Neural crest cell (in vitro differentiated cells): ENCODE measurements around the gene ADCY3. TPM values are rescaled to one million over a fixed set of nuclear protein-coding genes. Genes with fewer than 3 reads are reported as not detected.

ENCODE experiments used
- DNase-seq: peaks from one replicate; pipeline ENCODE4 v3.0.0; 2021; ENCODE audit warnings: low read depth, mixed read lengths, low spot score
- H3K27ac Mint-ChIP-seq: one replicate; pipeline ENCODE4 v1.8.0; 2021; ENCODE audit warnings: mild to moderate bottlenecking, mixed read lengths; ENCODE audit not compliant: unreplicated experiment
- H3K27me3 Mint-ChIP-seq: 2 replicates; pipeline ENCODE4 v1.8.0; 2021; ENCODE audit warnings: low read depth, mild to moderate bottlenecking, mixed read lengths
- H3K36me3 Mint-ChIP-seq: 2 replicates; pipeline ENCODE4 v1.8.0; 2021; ENCODE audit warnings: low read depth, mild to moderate bottlenecking, mixed read lengths
- H3K4me1 Mint-ChIP-seq: 2 replicates; pipeline ENCODE4 v1.8.0; 2021; ENCODE audit warnings: mixed read lengths
- H3K4me3 Mint-ChIP-seq: one replicate; pipeline ENCODE4 v1.8.0; 2021; ENCODE audit warnings: mild to moderate bottlenecking, mixed read lengths
- H3K9me3 Mint-ChIP-seq: 2 replicates; pipeline ENCODE4 v1.8.0; 2021; ENCODE audit warnings: mixed read lengths
- total RNA-seq: library from RNA; stranded (reverse); gene quantifications from 2 replicates; pipeline ENCODE4 v1.2.1, GENCODE V29; 2021
- TF ChIP-seq, protein P1 (sequence below): fragments of 200-600 bp; sonication (generic); conservative IDR thresholded peaks from 2 replicates; pipeline ENCODE4 v1.5.0; 2021; ENCODE audit warnings: antibody characterized with exemption, mild to moderate bottlenecking

ADCY3 gene
- total RNA-seq, 1 donor from 2014 or later: 49.2 TPM

DNA sequence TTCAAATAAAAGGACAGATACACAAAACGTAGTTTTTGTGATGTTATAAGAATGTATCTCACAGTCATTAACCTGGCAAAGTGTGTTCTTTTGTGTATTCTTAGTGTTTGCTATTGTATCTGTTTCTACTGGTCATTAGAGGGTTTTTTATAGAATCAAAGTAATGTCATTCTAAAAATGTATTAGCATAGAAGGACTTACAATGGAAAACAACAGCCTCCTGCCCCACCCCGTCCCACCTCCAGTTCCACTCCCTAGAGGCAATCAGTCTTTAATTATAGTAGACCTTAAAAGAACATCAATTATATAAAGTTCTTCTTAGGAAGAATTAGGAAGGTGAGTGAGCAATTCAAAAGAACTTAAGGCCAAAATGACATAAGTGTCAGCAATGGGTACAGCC, 37.9 kb upstream of the ADCY3 start:
- Mint-ChIP-seq H3K36me3 (peaks cover 64% of the 10 kb centered on the region), H3K27me3 (no peaks in the 10 kb centered on the region), H3K27ac (no peak overlapping the region), H3K4me3 (no peak overlapping the region), H3K9me3 (peaks cover 6% of the 10 kb centered on the region), H3K4me1 (no peaks in the 10 kb centered on the region)
- TF ChIP-seq, protein P1, sequence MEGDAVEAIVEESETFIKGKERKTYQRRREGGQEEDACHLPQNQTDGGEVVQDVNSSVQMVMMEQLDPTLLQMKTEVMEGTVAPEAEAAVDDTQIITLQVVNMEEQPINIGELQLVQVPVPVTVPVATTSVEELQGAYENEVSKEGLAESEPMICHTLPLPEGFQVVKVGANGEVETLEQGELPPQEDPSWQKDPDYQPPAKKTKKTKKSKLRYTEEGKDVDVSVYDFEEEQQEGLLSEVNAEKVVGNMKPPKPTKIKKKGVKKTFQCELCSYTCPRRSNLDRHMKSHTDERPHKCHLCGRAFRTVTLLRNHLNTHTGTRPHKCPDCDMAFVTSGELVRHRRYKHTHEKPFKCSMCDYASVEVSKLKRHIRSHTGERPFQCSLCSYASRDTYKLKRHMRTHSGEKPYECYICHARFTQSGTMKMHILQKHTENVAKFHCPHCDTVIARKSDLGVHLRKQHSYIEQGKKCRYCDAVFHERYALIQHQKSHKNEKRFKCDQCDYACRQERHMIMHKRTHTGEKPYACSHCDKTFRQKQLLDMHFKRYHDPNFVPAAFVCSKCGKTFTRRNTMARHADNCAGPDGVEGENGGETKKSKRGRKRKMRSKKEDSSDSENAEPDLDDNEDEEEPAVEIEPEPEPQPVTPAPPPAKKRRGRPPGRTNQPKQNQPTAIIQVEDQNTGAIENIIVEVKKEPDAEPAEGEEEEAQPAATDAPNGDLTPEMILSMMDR: no peak
- no peak for DNase-seq

DNA sequence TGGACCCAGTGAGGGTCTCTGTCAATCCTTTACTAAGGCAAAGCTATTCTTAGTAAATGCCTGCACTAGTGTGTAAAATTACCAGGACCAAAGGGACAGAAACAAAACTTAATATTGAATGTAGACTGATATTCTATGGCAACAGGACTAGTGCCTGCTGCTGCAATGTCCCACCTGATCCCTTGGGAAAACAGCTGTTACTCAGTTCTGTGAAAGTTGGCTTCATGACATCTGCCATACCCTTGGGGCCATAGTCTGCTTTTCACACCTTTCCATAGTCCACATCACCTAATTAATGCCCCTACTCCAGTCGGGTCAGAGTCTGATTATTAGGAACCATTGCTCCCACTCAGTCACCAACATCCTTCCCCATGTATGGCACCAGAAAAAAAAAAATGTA, 37.2 kb upstream of the ADCY3 start:
- Mint-ChIP-seq H3K9me3 (peaks cover 6% of the 10 kb centered on the region), H3K27me3 (no peaks in the 10 kb centered on the region), H3K27ac (no peak overlapping the region), H3K4me3 (no peak overlapping the region), H3K4me1 (no peaks in the 10 kb centered on the region), H3K36me3 (peaks cover 59% of the 10 kb centered on the region)
- TF ChIP-seq, protein P1: no peak
- DNase-seq: no peak

DNA sequence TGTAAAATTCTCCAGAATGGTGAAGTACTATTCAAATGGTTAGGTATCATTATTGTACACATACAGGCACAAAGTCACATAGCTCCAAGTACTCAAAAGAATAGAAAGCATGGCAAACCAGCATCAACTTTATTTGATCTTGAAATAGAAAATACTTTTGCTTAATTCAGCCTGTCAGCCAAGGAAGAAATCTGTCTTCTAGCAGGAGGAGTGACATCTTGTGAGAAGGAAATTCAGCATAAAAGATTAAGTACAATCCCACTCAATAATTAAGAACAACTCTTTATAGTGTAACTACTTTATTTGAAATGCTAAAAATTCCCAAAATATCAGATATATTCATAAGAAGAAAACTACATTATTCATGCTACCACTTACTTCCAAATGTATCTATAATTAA, 35.9 kb upstream of the ADCY3 start:
- no peaks in the 10 kb centered on the region for H3K27me3 Mint-ChIP-seq
- no peak for DNase-seq
- H3K4me3 Mint-ChIP-seq: no peak overlapping the region
- no peak overlapping the region for H3K27ac Mint-ChIP-seq
- TF ChIP-seq, protein P1: no peak
- H3K36me3 Mint-ChIP-seq: peaks cover 60% of the 10 kb centered on the region
- no peaks in the 10 kb centered on the region for H3K4me1 Mint-ChIP-seq
- peaks cover 6% of the 10 kb centered on the region for H3K9me3 Mint-ChIP-seq

DNA sequence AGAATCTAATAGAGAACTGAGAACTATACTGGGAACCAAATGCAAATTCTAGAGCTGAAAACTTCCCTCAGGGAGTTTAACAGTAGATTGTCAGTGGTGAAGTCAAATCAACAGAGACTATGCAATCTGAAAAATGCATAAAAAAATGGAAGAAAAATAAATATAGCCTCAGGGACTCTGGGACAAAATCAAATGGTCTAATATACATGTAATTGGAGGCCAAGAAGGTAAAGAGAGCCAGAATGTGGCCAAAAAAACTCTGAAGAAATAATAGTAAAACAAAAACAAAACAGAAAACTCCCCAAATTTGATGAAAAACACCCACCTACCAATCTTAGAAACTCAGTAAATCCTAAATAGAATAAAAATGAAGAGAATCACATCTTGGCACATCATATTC, 35.2 kb upstream of the ADCY3 start:
- H3K9me3 Mint-ChIP-seq: peaks cover 6% of the 10 kb centered on the region
- peaks cover 60% of the 10 kb centered on the region for H3K36me3 Mint-ChIP-seq
- H3K27ac Mint-ChIP-seq: no peak overlapping the region
- H3K4me1 Mint-ChIP-seq: no peaks in the 10 kb centered on the region
- H3K4me3 Mint-ChIP-seq: no peak overlapping the region
- no peak for DNase-seq
- TF ChIP-seq, protein P1: no peak
- no peaks in the 10 kb centered on the region for H3K27me3 Mint-ChIP-seq

DNA sequence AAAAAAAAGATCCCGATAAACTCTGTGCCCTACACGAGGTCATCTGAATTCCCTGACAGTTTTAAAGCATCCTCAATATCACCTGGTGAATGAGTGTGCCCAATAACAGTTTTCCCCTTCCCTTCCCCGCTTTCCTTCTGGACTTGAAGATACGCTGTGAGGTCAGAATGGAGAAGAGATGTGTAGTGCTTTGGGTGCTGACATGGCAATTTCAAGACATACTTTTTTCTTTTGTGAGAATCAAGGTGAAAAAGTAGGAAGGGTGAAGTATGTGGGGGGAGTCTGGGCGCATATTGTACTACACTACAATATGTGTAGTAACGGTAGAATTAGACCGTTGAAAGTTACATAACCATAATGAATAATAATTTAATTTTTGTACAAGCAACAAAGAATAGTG, 30.1 kb upstream of the ADCY3 start:
- Mint-ChIP-seq H3K4me3 (no peak overlapping the region), H3K36me3 (peaks cover 33% of the 10 kb centered on the region), H3K27me3 (no peaks in the 10 kb centered on the region), H3K9me3 (no peaks in the 10 kb centered on the region), H3K27ac (no peak overlapping the region), H3K4me1 (peaks cover 12% of the 10 kb centered on the region)
- TF ChIP-seq, protein P1: no peak
- no peak for DNase-seq

DNA sequence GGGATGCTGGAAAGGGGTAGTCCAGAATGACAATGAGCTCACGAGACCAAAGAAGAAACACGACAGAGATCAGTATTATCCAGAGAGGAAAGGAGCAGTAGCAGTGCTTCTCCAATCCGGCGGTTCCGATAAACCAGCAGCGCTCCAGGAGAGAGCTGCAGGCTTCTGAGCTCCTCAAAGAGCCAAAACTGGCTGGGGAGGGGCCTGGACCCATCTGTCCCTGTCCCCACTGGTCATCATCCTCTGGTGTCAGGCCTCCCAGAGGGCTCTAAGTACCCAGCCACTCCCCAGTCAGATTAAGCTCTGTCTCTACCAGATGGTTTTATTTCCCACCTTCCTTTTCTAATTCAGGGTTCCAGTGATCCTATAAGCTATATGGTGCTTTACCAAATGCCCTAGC, 28.5 kb upstream of the ADCY3 start:
- TF ChIP-seq, protein P1: no peak
- no peak for DNase-seq
- no peak overlapping the region for H3K4me3 Mint-ChIP-seq
- H3K4me1 Mint-ChIP-seq: peaks cover 18% of the 10 kb centered on the region
- no peak overlapping the region for H3K27ac Mint-ChIP-seq
- H3K36me3 Mint-ChIP-seq: peaks cover 20% of the 10 kb centered on the region
- no peaks in the 10 kb centered on the region for H3K27me3 Mint-ChIP-seq
- no peaks in the 10 kb centered on the region for H3K9me3 Mint-ChIP-seq
